ENCODE results near the gene MACROD2. TPM values are rescaled to one million over a fixed set of nuclear protein-coding genes. Genes with fewer than 3 reads are reported as not detected.

MACROD2 gene
- total and polyA plus RNA-seq, 2 of the 4 experiments (the other 2 are of a cell fraction), result not detected

DNA sequence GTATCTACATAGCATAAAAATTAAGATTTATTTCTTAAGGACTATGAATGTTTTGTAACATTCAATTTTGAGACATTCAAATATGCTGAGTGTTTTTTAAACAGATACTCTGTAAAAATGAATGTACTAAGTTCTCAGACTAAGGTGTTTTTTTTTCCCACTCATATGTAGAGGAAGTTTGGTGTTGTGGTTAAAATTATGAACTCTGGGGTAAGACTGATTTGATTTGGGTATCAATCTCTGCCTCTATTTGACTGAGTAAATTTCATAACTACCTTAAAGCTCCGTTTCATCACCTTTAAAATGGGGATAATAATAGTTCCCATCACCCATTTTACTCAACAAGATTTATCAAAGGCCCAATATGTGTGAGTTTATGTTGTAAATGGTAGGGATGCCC is 728.7 kb downstream of the MACROD2 start:
- no peak overlapping the region for H3K23ac ChIP-seq (ENCODE audit: low read depth, low read length)

More for the DNA sequence above, 728.7 kb downstream of the MACROD2 start:
- ChIA-PET POLR2A (ENCODE audit: unreplicated experiment) (no interaction called here), CTCF (no interaction called here)
- Histone ChIP-seq H3K9me3 (ENCODE audit: control insufficient read depth, insufficient read depth, low read length) (no peaks in the 10 kb centered on the region), H2AFZ (replicated peaks; ENCODE audit: low read length, poor library complexity) (no peak overlapping the region), H3K56ac (ENCODE audit: extremely low read depth, insufficient read depth, low read length) (no peak overlapping the region), H3K14ac (replicated peaks; ENCODE audit: low read depth, low read length) (no peak overlapping the region), H2BK15ac (ENCODE audit: low read depth, low read length) (no peak overlapping the region), H3K27ac (ENCODE audit: insufficient read depth, low read length) (no peak overlapping the region), H2BK120ac (ENCODE audit: low read depth, low read length) (no peak overlapping the region), H2BK20ac (ENCODE audit: low read depth, low read length) (no peak overlapping the region), H4K20me1 (ENCODE audit: insufficient read depth, low read length) (no peaks in the 10 kb centered on the region), H2AK9ac (replicated peaks; ENCODE audit: low read depth, low read length, poor library complexity) (no peak overlapping the region), H3K79me1 (ENCODE audit: low read depth in 1 of 2, low read length in 2 of 2) (no peaks in the 10 kb centered on the region), H3K9ac (ENCODE audit: low read depth, low read length) (no peak overlapping the region), H3K27me3 (ENCODE audit: control insufficient read depth, insufficient read depth, low read length) (no peaks in the 10 kb centered on the region), H4K8ac (ENCODE audit: low read depth in 2 of 2, low read length in 2 of 2) (no peak overlapping the region), H3K36me3 (ENCODE audit: control insufficient read depth, insufficient read depth, low read length) (no peaks in the 10 kb centered on the region), H2BK5ac (ENCODE audit: low read depth, low read length, poor library complexity, severe bottlenecking) (no peak overlapping the region), H3K4me1 (ENCODE audit: control insufficient read depth, insufficient read depth, low read length) (no peaks in the 10 kb centered on the region), H2AK5ac (ENCODE audit: low read depth, low read length) (no peak overlapping the region), H3K9me1 (ENCODE audit: insufficient read depth, low read length) (no peaks in the 10 kb centered on the region), H3K4ac (ENCODE audit: low read depth, low read length) (no peak overlapping the region), H4K5ac (ENCODE audit: low read depth, low read length) (no peak overlapping the region), H3K4me3 (ENCODE audit: insufficient read depth, low read depth, low read length) (no peak overlapping the region), H3K4me2 (ENCODE audit: low read depth, low read length) (no peak overlapping the region), H4K91ac (ENCODE audit: insufficient read depth, low read depth, low read length) (no peak overlapping the region), H3K18ac (ENCODE audit: low read depth, low read length) (no peak overlapping the region)
- intact Hi-C loops (cut with micrococcal nuclease) (no loop called here), in situ Hi-C loops (cut with MboI; ENCODE audit: low sequenced_read_pairs) (no loop called here), dilution Hi-C loops (cut with HindIII; ENCODE audit: low sequenced_read_pairs, unreplicated experiment) (no loop called here)
- DNase-seq, result no peak
- BruUV-seq (replicated peaks), result no TSS peak
- WGBS, 2 experiments (ENCODE audit: extremely low coverage in 2 of 2, insufficient read length in 1 of 2), result no CpG with 5 or more reads among the region's 1 CpG
- ATAC-seq (ENCODE audit: low read depth), result no peak
- no peak for TF ChIP-seq USF2 (IDR thresholded peaks at IDR 0.05; ENCODE audit: low read depth, low read length)
- TF ChIP-seq FOS (IDR thresholded peaks at IDR 0.05; ENCODE audit: low read depth, low read length), result no peak
- TF ChIP-seq RAD21 (IDR thresholded peaks at IDR 0.05; ENCODE audit: low read length), result no peak
- no peak for TF ChIP-seq MAZ (IDR thresholded peaks at IDR 0.05; ENCODE audit: borderline replicate concordance, low read depth, low read length)
- no peak for TF ChIP-seq NFE2L2 (IDR thresholded peaks at IDR 0.05; ENCODE audit: low read depth, low read length)
- no peak for TF ChIP-seq MXI1 (IDR thresholded peaks at IDR 0.05; ENCODE audit: borderline replicate concordance, low read depth, low read length)
- no peak for TF ChIP-seq POLR2A (IDR thresholded peaks at IDR 0.05; ENCODE audit: low read depth, low read length)
- no peak for TF ChIP-seq MAFK (IDR thresholded peaks at IDR 0.05; ENCODE audit: low read depth, low read length)
- TF ChIP-seq, protein P1, sequence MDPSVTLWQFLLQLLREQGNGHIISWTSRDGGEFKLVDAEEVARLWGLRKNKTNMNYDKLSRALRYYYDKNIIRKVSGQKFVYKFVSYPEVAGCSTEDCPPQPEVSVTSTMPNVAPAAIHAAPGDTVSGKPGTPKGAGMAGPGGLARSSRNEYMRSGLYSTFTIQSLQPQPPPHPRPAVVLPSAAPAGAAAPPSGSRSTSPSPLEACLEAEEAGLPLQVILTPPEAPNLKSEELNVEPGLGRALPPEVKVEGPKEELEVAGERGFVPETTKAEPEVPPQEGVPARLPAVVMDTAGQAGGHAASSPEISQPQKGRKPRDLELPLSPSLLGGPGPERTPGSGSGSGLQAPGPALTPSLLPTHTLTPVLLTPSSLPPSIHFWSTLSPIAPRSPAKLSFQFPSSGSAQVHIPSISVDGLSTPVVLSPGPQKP (IDR thresholded peaks at IDR 0.05; ENCODE audit: borderline replicate concordance, low read depth, low read length), result no peak
- TF ChIP-seq, protein P2, sequence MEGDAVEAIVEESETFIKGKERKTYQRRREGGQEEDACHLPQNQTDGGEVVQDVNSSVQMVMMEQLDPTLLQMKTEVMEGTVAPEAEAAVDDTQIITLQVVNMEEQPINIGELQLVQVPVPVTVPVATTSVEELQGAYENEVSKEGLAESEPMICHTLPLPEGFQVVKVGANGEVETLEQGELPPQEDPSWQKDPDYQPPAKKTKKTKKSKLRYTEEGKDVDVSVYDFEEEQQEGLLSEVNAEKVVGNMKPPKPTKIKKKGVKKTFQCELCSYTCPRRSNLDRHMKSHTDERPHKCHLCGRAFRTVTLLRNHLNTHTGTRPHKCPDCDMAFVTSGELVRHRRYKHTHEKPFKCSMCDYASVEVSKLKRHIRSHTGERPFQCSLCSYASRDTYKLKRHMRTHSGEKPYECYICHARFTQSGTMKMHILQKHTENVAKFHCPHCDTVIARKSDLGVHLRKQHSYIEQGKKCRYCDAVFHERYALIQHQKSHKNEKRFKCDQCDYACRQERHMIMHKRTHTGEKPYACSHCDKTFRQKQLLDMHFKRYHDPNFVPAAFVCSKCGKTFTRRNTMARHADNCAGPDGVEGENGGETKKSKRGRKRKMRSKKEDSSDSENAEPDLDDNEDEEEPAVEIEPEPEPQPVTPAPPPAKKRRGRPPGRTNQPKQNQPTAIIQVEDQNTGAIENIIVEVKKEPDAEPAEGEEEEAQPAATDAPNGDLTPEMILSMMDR (conservative IDR thresholded peaks at IDR 0.05; ENCODE audit: low read depth, low read length), result no peak
- no peak for TF ChIP-seq BHLHE40 (IDR thresholded peaks at IDR 0.05; ENCODE audit: low read depth, low read length)
- no peak for TF ChIP-seq RCOR1 (IDR thresholded peaks at IDR 0.05; ENCODE audit: insufficient replicate concordance, low read length)
- no peak for TF ChIP-seq RFX5 (IDR thresholded peaks at IDR 0.05; ENCODE audit: low read depth, low read length)
- TF ChIP-seq CHD1 (IDR thresholded peaks at IDR 0.05; ENCODE audit: low read depth, low read length), result no peak
- no peak for TF ChIP-seq SMC3 (IDR thresholded peaks at IDR 0.05; ENCODE audit: low read depth, low read length)

All from IMR-90 (cell line).